SU-DHL-6 (cell line): ENCODE results near the gene DPY19L1.
"Not testable (repeated sequence)": the region's sequence is repeated elsewhere in the genome, so short reads cannot be mapped to it uniquely, and the experiment has no call there.

Experiments used
- EZH2phosphoT487 ChIP-seq: fragments of 200-600 bp; sonication (generic), shearing (Covaris generic); conservative IDR thresholded peaks from 2 replicates; pipeline ENCODE4 v1.6.1; 2018; ENCODE audit warnings: mild to moderate bottlenecking, antibody characterized with exemption, low read length, moderate library complexity, mixed read lengths
- TF ChIP-seq, protein P1 (sequence below): fragments of 200-600 bp; sonication (generic); IDR thresholded peaks from one replicate; pipeline ENCODE4 v1.5.1; 2017; ENCODE audit warnings: antibody characterized with exemption, mild to moderate bottlenecking, low read length, moderate library complexity; ENCODE audit not compliant: insufficient read depth, poor library complexity, severe bottlenecking

DNA sequence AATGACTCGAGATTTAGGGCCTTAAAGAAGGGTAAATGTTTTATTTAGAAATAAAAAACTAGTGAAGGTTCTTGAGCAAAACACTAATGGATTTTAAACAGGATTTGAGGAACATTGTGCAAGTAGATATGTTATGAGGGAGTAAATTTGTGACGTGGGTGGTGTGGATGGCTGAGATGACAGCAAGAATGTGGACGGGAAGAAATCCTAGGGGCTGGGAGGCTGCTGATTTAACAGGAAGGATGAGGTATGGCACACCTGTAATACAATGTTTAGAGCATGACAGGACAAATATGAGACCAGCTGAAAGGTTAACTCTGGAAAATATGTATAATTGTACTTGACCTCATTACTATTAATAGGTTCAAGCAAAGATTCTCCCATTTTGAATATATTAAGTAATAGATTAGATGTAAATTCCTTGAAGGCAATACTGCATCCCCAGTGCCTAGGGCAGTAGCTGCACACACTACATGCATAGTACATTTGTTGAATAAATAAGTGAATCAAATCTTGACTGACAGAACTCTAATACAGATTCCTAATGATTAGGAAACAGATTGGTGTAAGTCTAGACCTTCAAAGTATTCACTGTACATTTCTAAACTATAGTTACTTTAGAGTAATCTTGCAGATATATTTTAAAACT lies 10.1 kb upstream of the DPY19L1 start:
- TF ChIP-seq, protein P1, sequence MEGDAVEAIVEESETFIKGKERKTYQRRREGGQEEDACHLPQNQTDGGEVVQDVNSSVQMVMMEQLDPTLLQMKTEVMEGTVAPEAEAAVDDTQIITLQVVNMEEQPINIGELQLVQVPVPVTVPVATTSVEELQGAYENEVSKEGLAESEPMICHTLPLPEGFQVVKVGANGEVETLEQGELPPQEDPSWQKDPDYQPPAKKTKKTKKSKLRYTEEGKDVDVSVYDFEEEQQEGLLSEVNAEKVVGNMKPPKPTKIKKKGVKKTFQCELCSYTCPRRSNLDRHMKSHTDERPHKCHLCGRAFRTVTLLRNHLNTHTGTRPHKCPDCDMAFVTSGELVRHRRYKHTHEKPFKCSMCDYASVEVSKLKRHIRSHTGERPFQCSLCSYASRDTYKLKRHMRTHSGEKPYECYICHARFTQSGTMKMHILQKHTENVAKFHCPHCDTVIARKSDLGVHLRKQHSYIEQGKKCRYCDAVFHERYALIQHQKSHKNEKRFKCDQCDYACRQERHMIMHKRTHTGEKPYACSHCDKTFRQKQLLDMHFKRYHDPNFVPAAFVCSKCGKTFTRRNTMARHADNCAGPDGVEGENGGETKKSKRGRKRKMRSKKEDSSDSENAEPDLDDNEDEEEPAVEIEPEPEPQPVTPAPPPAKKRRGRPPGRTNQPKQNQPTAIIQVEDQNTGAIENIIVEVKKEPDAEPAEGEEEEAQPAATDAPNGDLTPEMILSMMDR: not testable (repeated sequence)
- TF ChIP-seq EZH2phosphoT487: not testable (repeated sequence)
